Suprapubic skin (tissue), 4 donors: ENCODE data around the gene YBEY. TPM values are rescaled to one million over a fixed set of nuclear protein-coding genes. Genes with fewer than 3 reads are reported as not detected.

Experiments used
- DNase-seq, 2 donors: peaks; one replicate each; pipeline ENCODE4 v3.0.0-alpha.2; 2019; ENCODE audit warnings: low spot score in 2 of 2
- H3K27ac ChIP-seq: fragments of 200-600 bp; sonication (generic); one replicate; pipeline ENCODE4 v1.5.1; 2019
- H3K27me3 ChIP-seq: fragments of 200-600 bp; sonication (generic); one replicate; pipeline ENCODE4 v1.5.1; 2019
- H3K36me3 ChIP-seq: fragments of 200-600 bp; sonication (generic); one replicate; pipeline ENCODE4 v1.5.1; 2019
- H3K4me1 ChIP-seq: fragments of 200-600 bp; sonication (generic); one replicate; pipeline ENCODE4 v1.5.1; 2019
- H3K4me3 ChIP-seq: fragments of 200-600 bp; sonication (generic); one replicate; pipeline ENCODE4 v1.5.1; 2019; ENCODE audit warnings: mild to moderate bottlenecking
- H3K9me3 ChIP-seq: fragments of 200-600 bp; sonication (generic); one replicate; pipeline ENCODE4 v1.5.1; 2019
- EP300 ChIP-seq: sonication (generic); formaldehyde crosslinking; IDR thresholded peaks from one replicate; pipeline ENCODE4 v1.6.1; 2017; ENCODE audit warnings: antibody characterized with exemption
- POLR2A ChIP-seq, 2 donors: fragments of 450-650 bp; IDR thresholded peaks; one replicate each; pipeline ENCODE4 v1.6.1; 2017; ENCODE audit warnings: antibody characterized with exemption in 2 of 2, mild to moderate bottlenecking in 2 of 2, moderate library complexity in 2 of 2
- POLR2AphosphoS5 ChIP-seq, 3 donors: sonication (generic); formaldehyde crosslinking; IDR thresholded peaks; one replicate each; pipeline ENCODE4 v1.6.1; 2017; ENCODE audit warnings: antibody characterized with exemption in 3 of 3
- WGBS: methylation state at CpG from one replicate; pipeline ENCODE4 v1.1.5; 2018; 5-methylcytosine and 5-hydroxymethylcytosine counted together
- total RNA-seq, 4 donors: library from RNA; depleted of rRNA; stranded (reverse); fragments of >200 nt; gene quantifications; one replicate each; pipeline ENCODE4 v1.1.0, GENCODE V29; 2016
- TF ChIP-seq, protein P1 (sequence below), 2 donors: fragments of 200-600 bp in 1 of 2; fragments of 450-650 bp in 1 of 2; sonication (generic) in 1 of 2; IDR thresholded peaks; one replicate each; pipeline ENCODE4 v1.5.1; 2016 to 2019; ENCODE audit warnings: antibody characterized with exemption in 2 of 2, mild to moderate bottlenecking in 1 of 2, moderate library complexity in 1 of 2

The YBEY gene
- total RNA-seq, 4 donors from 2014 or later = 13.3 to 23.8 (median 18.8) TPM

DNA sequence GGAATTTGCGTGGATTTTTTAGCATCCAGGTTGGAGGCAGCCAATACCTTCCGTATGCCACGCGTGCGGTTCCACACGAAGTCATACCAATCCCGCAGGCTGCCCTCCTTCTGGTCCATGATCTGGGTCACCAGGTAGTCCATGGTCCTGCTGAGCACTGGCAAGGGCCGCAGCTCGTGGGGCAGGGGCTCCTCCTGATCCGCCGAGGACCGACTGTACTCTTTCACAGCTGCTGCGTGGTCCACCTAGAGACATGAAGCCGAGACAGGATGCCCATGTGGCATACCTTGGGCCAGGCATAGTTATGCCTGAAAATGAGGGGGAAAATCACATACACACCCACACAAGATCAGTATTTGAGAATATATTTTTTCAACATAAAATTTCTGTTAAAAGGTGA, 12.8 kb upstream of the YBEY start:
- Histone ChIP-seq H3K4me1 (no peaks in the 10 kb centered on the region), H3K27ac (no peak overlapping the region), H3K36me3 (peaks cover 99% of the 10 kb centered on the region), H3K27me3 (no peaks in the 10 kb centered on the region), H3K9me3 (no peaks in the 10 kb centered on the region), H3K4me3 (no peak overlapping the region)
- DNase-seq = no peak
- WGBS = 94% methylated on average over 14 of the region's 14 CpGs
- TF ChIP-seq EP300 = no peak
- no peak for TF ChIP-seq POLR2AphosphoS5 (IDR thresholded peaks at IDR 0.05)
- TF ChIP-seq POLR2A (IDR thresholded peaks at IDR 0.05) = no peak

DNA sequence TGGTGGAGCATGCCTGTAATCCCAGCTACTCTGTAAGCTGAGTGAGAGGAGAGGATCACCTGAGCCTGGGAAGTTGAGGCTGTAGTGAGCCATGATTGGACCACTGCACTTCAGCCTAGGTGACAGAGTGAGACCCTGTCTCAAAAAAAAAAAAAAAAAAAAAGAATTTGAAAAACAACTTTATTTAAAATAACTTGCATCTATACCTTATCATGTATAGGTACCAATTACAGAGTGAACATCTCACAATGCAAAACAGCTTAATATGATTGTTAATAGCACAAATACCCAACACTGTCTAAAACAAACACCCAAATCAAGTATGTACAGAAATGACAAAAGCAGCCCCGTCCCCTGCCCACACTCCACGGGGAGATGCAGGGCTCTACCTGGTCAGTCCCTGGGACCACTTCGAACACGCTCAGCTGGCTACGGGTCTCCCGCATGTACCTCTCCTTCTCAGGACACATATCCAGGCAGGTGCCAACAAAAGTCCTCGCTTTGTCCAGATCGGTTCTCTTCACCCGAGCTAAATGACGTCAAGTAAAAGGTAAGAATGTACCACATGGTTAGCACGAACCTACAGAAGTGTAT, 11.2 kb upstream of the YBEY start:
- no peaks in the 10 kb centered on the region for H3K9me3 ChIP-seq
- H3K4me3 ChIP-seq = no peak overlapping the region
- no peak overlapping the region for H3K27ac ChIP-seq
- TF ChIP-seq, protein P1, sequence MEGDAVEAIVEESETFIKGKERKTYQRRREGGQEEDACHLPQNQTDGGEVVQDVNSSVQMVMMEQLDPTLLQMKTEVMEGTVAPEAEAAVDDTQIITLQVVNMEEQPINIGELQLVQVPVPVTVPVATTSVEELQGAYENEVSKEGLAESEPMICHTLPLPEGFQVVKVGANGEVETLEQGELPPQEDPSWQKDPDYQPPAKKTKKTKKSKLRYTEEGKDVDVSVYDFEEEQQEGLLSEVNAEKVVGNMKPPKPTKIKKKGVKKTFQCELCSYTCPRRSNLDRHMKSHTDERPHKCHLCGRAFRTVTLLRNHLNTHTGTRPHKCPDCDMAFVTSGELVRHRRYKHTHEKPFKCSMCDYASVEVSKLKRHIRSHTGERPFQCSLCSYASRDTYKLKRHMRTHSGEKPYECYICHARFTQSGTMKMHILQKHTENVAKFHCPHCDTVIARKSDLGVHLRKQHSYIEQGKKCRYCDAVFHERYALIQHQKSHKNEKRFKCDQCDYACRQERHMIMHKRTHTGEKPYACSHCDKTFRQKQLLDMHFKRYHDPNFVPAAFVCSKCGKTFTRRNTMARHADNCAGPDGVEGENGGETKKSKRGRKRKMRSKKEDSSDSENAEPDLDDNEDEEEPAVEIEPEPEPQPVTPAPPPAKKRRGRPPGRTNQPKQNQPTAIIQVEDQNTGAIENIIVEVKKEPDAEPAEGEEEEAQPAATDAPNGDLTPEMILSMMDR (IDR thresholded peaks at IDR 0.05) = no peak
- TF ChIP-seq POLR2A (IDR thresholded peaks at IDR 0.05) = no peak
- no peak for TF ChIP-seq POLR2AphosphoS5 (IDR thresholded peaks at IDR 0.05)
- no peak for TF ChIP-seq EP300
- 94% methylated on average over 11 of the region's 11 CpGs for WGBS
- peaks cover 99% of the 10 kb centered on the region for H3K36me3 ChIP-seq
- DNase-seq = no peak
- no peaks in the 10 kb centered on the region for H3K4me1 ChIP-seq
- H3K27me3 ChIP-seq = no peaks in the 10 kb centered on the region

DNA sequence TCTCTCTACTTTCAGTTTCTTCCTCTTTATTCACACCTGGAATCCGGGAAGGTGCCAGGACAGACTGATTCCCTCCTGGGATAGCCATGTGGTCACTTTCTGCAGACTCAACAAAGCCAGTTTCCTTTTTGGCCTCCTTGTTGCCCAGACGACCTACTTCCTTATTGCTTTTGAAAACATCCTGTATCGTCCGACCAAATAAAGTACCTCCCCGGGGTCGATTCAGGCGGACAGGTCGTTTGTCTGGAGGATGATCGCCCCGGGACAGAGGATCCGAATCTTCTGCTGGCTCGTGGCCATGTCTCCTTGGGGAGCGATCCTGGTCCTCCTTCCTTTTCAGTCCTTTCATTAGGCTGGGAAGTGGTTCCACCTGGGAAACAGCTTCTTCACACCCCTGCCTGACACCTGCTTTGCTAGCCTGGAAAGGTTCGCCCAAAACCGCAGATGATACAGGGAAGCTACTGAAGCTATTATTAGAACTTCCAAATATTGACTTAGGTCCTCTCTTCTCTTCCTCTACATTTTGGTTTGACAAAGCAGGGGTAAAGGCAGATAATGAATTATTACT, 2.0 kb upstream of the YBEY start:
- Histone ChIP-seq H3K27me3 (no peaks in the 10 kb centered on the region), H3K4me1 (peaks cover 48% of the 10 kb centered on the region), H3K9me3 (no peaks in the 10 kb centered on the region), H3K4me3 (peak overlapping the region; percentile 10), H3K36me3 (peaks cover 33% of the 10 kb centered on the region), H3K27ac (no peak overlapping the region)
- 64% methylated on average over 15 of the region's 15 CpGs for WGBS
- no peak for DNase-seq
- no peak for TF ChIP-seq POLR2AphosphoS5 (IDR thresholded peaks at IDR 0.05)

DNA sequence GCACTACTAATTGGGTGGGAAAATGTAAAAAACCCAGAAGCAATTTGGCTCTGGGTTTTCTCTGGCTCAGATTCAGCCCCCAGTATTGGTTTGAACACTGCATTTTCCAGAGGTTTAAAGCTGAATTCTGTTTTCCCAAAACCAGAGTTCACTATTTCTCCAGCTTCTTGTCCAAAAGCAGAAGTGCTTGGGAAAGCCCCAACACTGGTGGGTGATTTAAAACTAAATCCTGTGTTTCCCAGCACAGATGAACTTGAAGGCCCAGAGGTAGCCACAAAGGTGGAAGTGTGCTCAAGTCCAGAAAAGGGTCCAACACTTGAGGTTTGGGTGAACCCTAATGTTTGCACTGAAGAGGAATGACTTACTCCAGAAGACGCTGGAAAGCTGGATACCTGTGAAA, 1.4 kb upstream of the YBEY start:
- WGBS = 95% methylated on average over 1 of the region's 1 CpG
- TF ChIP-seq EP300 (no peak), POLR2AphosphoS5 (IDR thresholded peaks at IDR 0.05) (no peak), POLR2A (IDR thresholded peaks at IDR 0.05) (no peak)
- TF ChIP-seq, protein P1 (IDR thresholded peaks at IDR 0.05) = no peak
- no peak overlapping the region for H3K27ac ChIP-seq
- DNase-seq = no peak
- peaks cover 27% of the 10 kb centered on the region for H3K36me3 ChIP-seq
- peaks cover 48% of the 10 kb centered on the region for H3K4me1 ChIP-seq
- no peaks in the 10 kb centered on the region for H3K27me3 ChIP-seq
- peak overlapping the region; percentile 94 for H3K4me3 ChIP-seq
- H3K9me3 ChIP-seq = no peaks in the 10 kb centered on the region

DNA sequence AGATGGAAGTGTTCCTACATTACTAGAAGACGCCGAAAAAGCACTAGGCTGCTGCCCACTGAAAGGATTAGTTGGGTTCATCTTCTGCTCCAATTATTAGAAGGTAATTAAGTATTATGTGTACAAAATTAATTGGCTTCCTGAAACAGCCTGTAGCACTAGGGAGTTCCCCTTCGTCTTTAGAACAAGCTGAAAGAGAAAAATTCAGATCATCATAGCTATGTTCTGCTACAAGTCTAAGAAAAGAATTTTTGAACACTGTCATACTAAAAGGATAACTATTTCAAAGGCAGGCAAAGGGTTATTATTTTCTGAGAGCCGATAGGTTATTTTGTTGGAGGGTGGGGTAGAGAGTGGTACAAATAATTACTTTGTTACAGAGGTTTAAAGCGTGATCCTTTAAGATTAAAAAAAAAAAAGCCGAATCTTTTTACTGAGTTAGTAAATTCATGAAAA, 908 bp upstream of the YBEY start, which contains the start of gene MCM3AP:
MCM3AP (minus strand) TSS at position 406 of the 456 bp plus-strand sequence; CDS start at position 81, 325 bp downstream.
- peaks cover 22% of the 10 kb centered on the region for H3K36me3 ChIP-seq
- DNase-seq = no peak
- H3K27me3 ChIP-seq = no peaks in the 10 kb centered on the region
- peak within 1 kb of the TSS; percentile 94 for H3K4me3 ChIP-seq
- no peaks in the 10 kb centered on the region for H3K9me3 ChIP-seq
- peaks cover 48% of the 10 kb centered on the region for H3K4me1 ChIP-seq
- TF ChIP-seq POLR2AphosphoS5 (IDR thresholded peaks at IDR 0.05) (no peak), POLR2A (IDR thresholded peaks at IDR 0.05) (no peak), EP300 (no peak)
- TF ChIP-seq, protein P1 (IDR thresholded peaks at IDR 0.05) = no peak
- H3K27ac ChIP-seq = peak within 1 kb of the TSS; percentile 98
- WGBS = 23% methylated on average over 6 of the region's 6 CpGs

DNA sequence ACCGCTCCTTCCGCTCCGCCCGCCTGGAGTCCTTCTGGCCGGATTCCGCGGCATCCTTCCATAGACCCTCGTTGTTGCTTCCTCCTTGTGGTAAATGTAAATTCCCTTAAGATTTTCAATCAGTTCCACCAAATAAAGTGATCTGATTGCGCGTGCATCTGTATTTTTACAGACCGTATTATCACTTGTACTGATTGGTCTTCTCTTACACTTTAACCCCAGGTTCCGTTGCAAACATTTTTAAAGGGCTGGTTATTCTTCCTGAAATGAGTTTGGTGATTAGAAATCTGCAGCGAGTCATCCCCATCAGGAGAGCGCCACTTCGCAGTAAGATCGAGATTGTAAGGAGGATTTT, 483 bp downstream of the YBEY start:
- peak overlapping the region; percentile 98 for H3K27ac ChIP-seq
- no peak for DNase-seq
- H3K9me3 ChIP-seq = no peaks in the 10 kb centered on the region
- peaks cover 10% of the 10 kb centered on the region for H3K36me3 ChIP-seq
- TF ChIP-seq, protein P1 (IDR thresholded peaks at IDR 0.05) = no peak
- no peak for TF ChIP-seq POLR2AphosphoS5 (IDR thresholded peaks at IDR 0.05)
- no peak for TF ChIP-seq POLR2A (IDR thresholded peaks at IDR 0.05)
- TF ChIP-seq EP300 = no peak
- no peaks in the 10 kb centered on the region for H3K27me3 ChIP-seq
- H3K4me1 ChIP-seq = peaks cover 40% of the 10 kb centered on the region
- WGBS = 0% methylated on average over 16 of the region's 16 CpGs
- peak overlapping the region; percentile 94 for H3K4me3 ChIP-seq
